ENCODE results near the gene TMEM132D. TPM values are rescaled to one million over a fixed set of nuclear protein-coding genes. Genes with fewer than 3 reads are reported as not detected.
A peak's percentile ranks its signal among the peaks of the same experiment; 100 is the strongest.

Gene TMEM132D
- total RNA-seq, 2 donors from 2014 or later, result not detected

DNA sequence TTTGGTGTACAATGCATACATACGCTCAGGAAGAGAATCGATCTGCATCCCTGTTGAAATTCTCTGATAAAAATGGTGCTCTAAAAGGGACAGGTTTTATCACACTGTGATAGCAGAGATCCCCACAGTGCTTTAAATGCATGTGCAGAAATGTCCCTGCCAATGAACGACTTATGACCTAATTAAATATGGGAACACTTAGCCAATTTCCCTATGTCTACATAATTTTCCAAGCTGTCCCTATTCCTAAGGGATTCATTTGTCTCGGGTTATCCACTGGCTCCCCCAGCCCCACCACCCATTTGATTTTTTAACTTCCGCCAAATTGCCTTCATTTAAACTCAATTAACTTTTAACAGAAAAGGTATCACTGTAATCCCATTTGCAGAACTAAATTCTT, 284.6 kb downstream of the TMEM132D start:
- H3K36me3 Mint-ChIP-seq, result no peaks in the 10 kb centered on the region
- H3K4me1 Mint-ChIP-seq (ENCODE audit: low read depth in 2 of 2), result no peaks in the 10 kb centered on the region
- ATAC-seq (no peak), DNase-seq (ENCODE audit: low spot score) (no peak)
- H3K4me3 Mint-ChIP-seq, result no peak overlapping the region
- H3K27ac Mint-ChIP-seq, result no peak overlapping the region
- H3K9me3 Mint-ChIP-seq, result peaks cover 15% of the 10 kb centered on the region
- peaks cover 0 to 2% of the 10 kb centered on the region in 2 donors for H3K27me3 Mint-ChIP-seq

DNA sequence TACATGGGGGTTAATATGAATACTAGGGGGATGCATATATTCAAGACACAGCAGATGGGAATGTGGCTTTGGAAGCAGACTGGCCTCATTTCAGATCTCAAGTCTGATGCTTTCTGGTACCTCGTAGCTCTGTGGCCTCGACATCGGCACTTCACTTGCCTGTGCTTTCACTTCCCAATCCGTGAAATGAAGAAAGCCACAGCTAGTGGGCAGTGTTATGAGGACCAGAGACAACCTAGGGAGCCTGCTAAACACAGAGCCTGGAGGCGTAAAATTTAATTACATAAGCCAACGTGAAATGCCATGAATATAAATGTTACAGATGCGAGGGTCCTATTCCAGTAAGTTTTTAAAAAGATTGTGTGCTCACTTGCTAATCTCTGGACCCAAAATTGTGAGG, 286.0 kb downstream of the TMEM132D start:
- Mint-ChIP-seq H3K4me3 (no peak overlapping the region), H3K4me1 (ENCODE audit: low read depth in 2 of 2) (no peaks in the 10 kb centered on the region), H3K36me3 (no peaks in the 10 kb centered on the region), H3K9me3 (peaks cover 15% of the 10 kb centered on the region), H3K27me3 (peaks cover 0 to 2% of the 10 kb centered on the region in 2 donors), H3K27ac (no peak overlapping the region)
- DNase-seq (ENCODE audit: low spot score) (no peak), ATAC-seq (no peak)

DNA sequence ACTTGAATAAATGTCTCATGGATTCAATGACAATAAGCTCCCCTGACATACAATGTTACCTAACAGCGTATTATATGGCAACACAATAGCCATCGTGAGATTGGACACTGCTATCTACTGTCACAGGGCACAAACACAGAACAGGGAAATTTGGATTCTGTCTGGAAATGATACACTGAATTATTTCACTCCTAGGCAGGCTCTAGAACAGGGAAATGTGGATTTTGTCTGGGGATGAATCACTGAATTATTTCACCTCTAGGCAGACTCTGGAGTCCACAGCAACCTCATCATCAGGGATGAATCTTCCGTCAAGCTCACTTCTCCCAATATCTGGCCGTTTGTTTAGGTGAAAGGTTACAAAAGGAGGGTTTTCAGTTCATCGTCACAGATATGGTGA, 288.8 kb downstream of the TMEM132D start:
- Mint-ChIP-seq H3K4me1 (ENCODE audit: low read depth in 2 of 2) (no peaks in the 10 kb centered on the region), H3K9me3 (peaks cover 5% of the 10 kb centered on the region), H3K27ac (no peak overlapping the region), H3K36me3 (no peaks in the 10 kb centered on the region), H3K27me3 (peaks cover 0 to 2% of the 10 kb centered on the region in 2 donors), H3K4me3 (no peak overlapping the region)
- ATAC-seq, result no peak
- DNase-seq (ENCODE audit: low spot score), result no peak

DNA sequence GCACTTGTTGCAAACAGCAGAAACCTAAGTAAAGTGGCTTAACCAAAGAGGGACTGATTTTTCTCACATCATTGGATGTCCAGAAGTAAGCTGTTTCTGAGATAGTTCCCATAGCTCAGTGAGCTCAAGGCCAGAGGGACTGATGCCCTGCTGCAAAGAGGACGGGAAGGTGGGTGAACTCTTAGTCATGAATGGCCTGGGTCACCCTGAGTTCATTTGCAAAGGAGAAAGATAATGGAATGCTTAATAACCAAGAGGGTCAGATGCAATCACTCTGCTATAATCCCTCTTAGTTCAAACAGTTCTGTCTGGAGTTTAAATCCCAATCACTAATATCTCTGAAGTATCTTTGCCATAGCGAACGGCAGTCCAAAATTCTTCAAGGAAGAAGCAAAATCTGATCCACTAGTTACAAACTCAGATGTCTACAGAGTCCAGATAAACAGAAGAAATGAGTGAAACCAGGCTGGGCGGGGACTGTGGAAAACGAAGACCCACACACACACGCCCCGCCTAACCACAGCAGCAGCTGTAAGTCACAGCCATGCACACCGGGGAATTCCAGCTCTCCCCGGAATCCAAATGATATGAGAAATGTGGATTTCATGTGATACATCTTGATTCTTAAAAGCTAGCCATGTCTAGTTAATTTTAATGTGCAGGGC, 289.5 kb downstream of the TMEM132D start:
- no peak overlapping the region for H3K4me3 Mint-ChIP-seq
- H3K27ac Mint-ChIP-seq, result no peak overlapping the region
- no peaks in the 10 kb centered on the region for H3K4me1 Mint-ChIP-seq (ENCODE audit: low read depth in 2 of 2)
- peaks cover 5% of the 10 kb centered on the region for H3K9me3 Mint-ChIP-seq
- no peaks in the 10 kb centered on the region for H3K36me3 Mint-ChIP-seq
- DNase-seq (ENCODE audit: low spot score) (no peak), ATAC-seq (no peak)
- peaks cover 0 to 2% of the 10 kb centered on the region in 2 donors for H3K27me3 Mint-ChIP-seq

DNA sequence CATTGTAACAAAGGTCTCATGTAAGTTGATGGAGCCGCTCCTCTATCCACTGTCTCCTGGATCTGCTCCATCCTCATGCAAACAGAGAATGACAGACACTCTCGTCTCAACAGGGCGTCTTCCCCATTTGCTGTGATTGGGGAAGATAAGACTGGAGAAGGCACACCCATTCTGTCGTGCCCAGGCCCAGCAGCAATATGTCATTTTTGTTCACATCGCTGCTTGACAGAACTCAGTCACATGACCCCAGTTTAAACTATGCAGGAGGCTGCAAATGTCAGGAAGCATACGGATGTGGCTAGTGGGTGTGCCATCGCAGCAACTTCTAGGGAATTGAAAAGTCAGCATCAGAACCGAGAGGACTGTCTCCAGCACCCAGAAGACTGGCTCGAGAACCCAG, 290.5 kb downstream of the TMEM132D start:
- peaks cover 0 to 2% of the 10 kb centered on the region in 2 donors for H3K27me3 Mint-ChIP-seq
- no peaks in the 10 kb centered on the region for H3K4me1 Mint-ChIP-seq (ENCODE audit: low read depth in 2 of 2)
- no peak for ATAC-seq
- no peaks in the 10 kb centered on the region for H3K36me3 Mint-ChIP-seq
- H3K9me3 Mint-ChIP-seq, result peaks cover 5% of the 10 kb centered on the region
- no peak overlapping the region for H3K4me3 Mint-ChIP-seq
- no peak for DNase-seq (ENCODE audit: low spot score)
- H3K27ac Mint-ChIP-seq, result no peak overlapping the region

DNA sequence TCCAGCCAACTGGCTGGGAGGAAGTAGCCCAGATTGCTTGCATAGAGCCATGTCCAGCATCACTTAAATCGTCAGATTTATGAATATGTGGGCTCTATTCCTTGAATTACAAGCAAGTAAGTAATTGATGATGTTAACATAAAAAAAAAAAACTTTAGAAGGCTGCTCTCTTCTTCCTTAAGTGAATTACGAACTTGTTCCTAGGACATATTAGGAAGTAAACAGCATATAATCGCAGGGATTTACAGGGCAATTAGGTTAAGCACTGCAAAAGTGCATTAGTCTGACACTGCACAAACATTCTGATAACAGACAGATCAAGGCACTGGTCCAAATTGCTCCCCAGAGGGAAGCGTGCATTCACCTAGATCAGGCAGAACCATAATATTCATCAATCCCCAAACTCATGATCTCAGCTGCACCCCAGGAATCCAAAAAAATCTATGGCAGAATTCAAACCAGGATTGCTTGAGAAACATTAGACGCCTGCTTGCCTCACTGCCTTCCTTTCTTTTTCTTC, 293.2 kb downstream of the TMEM132D start:
- Mint-ChIP-seq H3K9me3 (no peaks in the 10 kb centered on the region), H3K27ac (no peak overlapping the region), H3K36me3 (no peaks in the 10 kb centered on the region), H3K27me3 (no peaks in the 10 kb centered on the region), H3K4me3 (no peak overlapping the region), H3K4me1 (ENCODE audit: low read depth in 2 of 2) (no peaks in the 10 kb centered on the region)
- DNase-seq (ENCODE audit: low spot score), result no peak
- ATAC-seq, result no peak

DNA sequence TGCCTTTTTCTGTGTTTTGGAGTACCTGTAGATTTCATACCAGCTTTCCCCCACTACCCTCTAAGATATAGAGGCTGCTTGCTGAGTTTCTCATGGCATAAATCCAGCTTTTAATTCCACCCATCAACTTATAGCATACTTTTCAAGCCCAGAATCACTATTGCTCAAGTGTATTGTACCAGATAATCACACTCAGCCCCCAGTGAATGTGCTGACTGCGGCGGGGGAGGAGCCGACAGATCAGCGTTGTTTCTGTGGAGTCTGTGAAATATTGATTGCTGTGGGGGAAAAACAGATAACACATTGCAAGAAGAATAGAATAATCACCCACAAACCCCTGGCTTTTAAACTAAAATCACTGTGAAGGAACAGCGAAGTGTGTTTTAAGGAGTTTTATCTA, 296.1 kb downstream of the TMEM132D start:
- Mint-ChIP-seq H3K27me3 (peaks cover 0 to 10% of the 10 kb centered on the region in 2 donors), H3K9me3 (no peaks in the 10 kb centered on the region), H3K4me3 (no peak overlapping the region), H3K36me3 (no peaks in the 10 kb centered on the region), H3K27ac (no peak overlapping the region), H3K4me1 (ENCODE audit: low read depth in 2 of 2) (no peaks in the 10 kb centered on the region)
- DNase-seq (ENCODE audit: low spot score) (no peak), ATAC-seq (no peak)

DNA sequence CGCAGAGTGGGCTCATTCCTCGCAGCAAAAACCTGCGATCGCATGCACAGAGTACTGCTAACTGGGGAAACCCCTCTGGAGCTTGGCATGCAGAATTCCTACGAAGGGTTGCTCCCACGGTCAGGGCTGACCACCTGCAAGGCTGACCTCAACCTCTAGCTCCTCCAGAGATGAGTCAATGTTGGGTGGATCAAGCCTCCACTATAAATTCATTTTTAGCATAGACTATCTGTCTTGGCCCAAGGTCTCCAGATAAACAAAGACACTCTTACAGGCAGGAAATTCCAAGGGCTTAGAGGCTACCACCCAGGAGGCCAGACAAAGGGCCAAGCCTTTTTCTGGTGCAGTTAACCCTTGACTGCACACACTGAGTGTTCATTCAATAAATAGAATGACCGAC, 296.5 kb downstream of the TMEM132D start:
- Mint-ChIP-seq H3K9me3 (no peaks in the 10 kb centered on the region), H3K36me3 (no peaks in the 10 kb centered on the region), H3K27me3 (peaks cover 0 to 10% of the 10 kb centered on the region in 2 donors), H3K4me1 (ENCODE audit: low read depth in 2 of 2) (no peaks in the 10 kb centered on the region), H3K4me3 (no peak overlapping the region), H3K27ac (no peak overlapping the region)
- DNase-seq (ENCODE audit: low spot score) (no peak), ATAC-seq (no peak)

DNA sequence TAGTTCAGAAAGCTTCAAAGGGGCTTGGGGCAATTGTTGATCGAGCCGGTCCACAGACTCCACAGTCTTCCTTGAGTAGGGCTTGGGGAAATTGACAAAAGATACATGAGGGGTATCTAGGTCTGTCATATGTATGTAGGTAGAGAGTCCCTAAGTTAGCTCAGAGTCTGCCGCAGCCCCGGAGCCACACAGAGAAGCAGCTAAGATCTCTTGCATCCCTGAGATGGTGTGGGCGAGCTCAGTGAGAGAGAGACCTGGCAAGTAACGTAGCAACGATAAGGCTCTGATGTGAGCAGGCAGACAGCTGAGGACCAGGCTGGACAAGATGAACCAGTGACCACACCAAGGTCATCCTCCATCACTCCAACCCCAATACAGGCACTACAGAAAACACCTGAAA, 297.6 kb downstream of the TMEM132D start:
- Mint-ChIP-seq H3K27ac (no peak overlapping the region), H3K4me1 (ENCODE audit: low read depth in 2 of 2) (no peaks in the 10 kb centered on the region), H3K9me3 (no peaks in the 10 kb centered on the region), H3K4me3 (no peak overlapping the region), H3K36me3 (no peaks in the 10 kb centered on the region), H3K27me3 (peaks cover 0 to 10% of the 10 kb centered on the region in 2 donors)
- DNase-seq (ENCODE audit: low spot score) (no peak), ATAC-seq (peak in 1 of 2 donors; percentile 28)

DNA sequence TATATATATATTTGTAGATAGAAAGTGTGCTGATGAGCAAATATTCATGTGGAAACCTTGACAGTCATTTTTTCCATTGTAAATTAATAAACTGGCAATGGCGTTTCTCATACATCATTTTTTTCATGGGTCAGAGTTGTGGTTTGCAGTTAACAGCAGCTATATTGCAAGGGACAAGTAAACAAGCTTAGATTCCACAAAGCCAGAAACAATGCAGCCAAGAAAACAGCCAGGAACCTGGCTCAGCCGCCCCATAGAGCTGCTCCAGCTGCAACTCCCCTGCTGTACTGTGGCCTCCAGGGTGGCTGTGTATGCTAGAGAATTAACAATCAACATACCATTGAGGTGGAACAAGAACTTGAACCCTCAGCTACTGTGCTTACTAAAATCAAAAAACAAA, 298.2 kb downstream of the TMEM132D start:
- ATAC-seq (no peak), DNase-seq (ENCODE audit: low spot score) (no peak)
- no peaks in the 10 kb centered on the region for H3K4me1 Mint-ChIP-seq (ENCODE audit: low read depth in 2 of 2)

DNA sequence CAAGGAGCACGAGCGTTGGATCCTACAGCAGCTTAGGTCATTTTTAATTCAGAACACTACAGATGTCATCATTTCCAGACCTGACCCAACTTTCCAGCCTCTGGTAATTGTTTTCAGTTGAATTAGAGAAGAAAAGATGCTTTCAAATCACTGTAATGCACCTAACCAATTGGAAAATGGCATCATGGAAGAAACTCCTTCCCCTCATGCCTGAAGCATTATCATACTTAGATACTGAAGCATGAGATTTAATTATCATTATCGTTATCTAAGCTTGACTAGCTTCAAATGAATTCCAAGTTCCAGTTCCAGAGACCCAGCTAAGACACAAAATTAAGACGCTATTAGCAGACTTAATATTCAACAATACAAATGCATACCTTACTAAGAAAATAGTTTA, 299.3 kb downstream of the TMEM132D start:
- peaks cover 0 to 10% of the 10 kb centered on the region in 2 donors for H3K27me3 Mint-ChIP-seq
- H3K4me3 Mint-ChIP-seq, result no peak overlapping the region
- no peaks in the 10 kb centered on the region for H3K36me3 Mint-ChIP-seq
- no peaks in the 10 kb centered on the region for H3K4me1 Mint-ChIP-seq (ENCODE audit: low read depth in 2 of 2)
- no peak overlapping the region for H3K27ac Mint-ChIP-seq
- DNase-seq (ENCODE audit: low spot score) (no peak), ATAC-seq (no peak)
- H3K9me3 Mint-ChIP-seq, result no peaks in the 10 kb centered on the region

More for the DNA sequence above, 298.2 kb downstream of the TMEM132D start:
- Mint-ChIP-seq H3K4me3 (no peak overlapping the region), H3K9me3 (no peaks in the 10 kb centered on the region), H3K27ac (no peak overlapping the region), H3K27me3 (peaks cover 0 to 10% of the 10 kb centered on the region in 2 donors), H3K36me3 (no peaks in the 10 kb centered on the region)

DNA sequence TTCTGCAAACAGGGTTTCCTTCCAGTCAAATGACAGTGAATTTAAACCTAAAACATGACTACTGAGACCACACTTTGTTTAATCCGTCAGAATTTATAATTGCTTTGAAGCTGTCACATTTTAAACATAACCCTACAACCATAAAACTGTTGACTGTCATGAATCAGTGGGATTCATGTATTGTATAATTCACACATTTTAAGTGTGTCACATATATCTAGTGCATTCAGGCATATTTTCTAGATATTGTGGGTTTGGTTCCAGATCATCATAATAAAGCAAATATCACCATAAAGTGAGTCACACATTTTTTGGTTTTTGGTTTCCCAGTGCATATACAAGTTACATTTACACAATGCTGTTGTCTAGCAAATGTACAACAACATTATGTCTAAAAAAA, 304.4 kb downstream of the TMEM132D start:
- Mint-ChIP-seq H3K27ac (no peak overlapping the region), H3K27me3 (peaks cover 0 to 27% of the 10 kb centered on the region in 2 donors), H3K4me3 (no peak overlapping the region), H3K9me3 (no peaks in the 10 kb centered on the region), H3K4me1 (ENCODE audit: low read depth in 2 of 2) (no peaks in the 10 kb centered on the region), H3K36me3 (no peaks in the 10 kb centered on the region)
- no peak for ATAC-seq
- DNase-seq (ENCODE audit: low spot score), result no peak

DNA sequence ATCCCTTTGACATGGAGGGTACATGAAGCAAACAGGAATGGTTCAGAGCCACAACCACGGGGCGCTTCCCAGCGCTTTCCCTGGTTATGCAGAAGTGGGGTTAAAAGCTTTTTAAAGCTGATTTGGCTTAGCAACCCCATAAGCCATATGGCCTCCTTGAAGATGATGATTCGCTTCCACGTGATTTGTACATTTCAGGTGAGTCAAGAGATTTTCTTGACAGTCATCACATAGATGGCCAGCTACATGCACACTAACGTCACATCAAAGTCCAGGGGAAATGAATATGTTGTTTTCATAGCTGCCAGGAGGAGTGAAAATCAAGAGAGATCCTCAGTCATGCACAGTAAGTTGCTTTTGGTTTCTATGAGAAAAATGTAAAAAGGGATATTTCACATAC, 309.7 kb downstream of the TMEM132D start:
- no peaks in the 10 kb centered on the region for H3K36me3 Mint-ChIP-seq
- ATAC-seq, result no peak
- no peak overlapping the region for H3K27ac Mint-ChIP-seq
- no peak overlapping the region for H3K4me3 Mint-ChIP-seq
- peaks cover 6 to 28% of the 10 kb centered on the region in 2 donors for H3K27me3 Mint-ChIP-seq
- H3K4me1 Mint-ChIP-seq (ENCODE audit: low read depth in 2 of 2), result no peaks in the 10 kb centered on the region
- H3K9me3 Mint-ChIP-seq, result no peaks in the 10 kb centered on the region
- DNase-seq (ENCODE audit: low spot score), result no peak

DNA sequence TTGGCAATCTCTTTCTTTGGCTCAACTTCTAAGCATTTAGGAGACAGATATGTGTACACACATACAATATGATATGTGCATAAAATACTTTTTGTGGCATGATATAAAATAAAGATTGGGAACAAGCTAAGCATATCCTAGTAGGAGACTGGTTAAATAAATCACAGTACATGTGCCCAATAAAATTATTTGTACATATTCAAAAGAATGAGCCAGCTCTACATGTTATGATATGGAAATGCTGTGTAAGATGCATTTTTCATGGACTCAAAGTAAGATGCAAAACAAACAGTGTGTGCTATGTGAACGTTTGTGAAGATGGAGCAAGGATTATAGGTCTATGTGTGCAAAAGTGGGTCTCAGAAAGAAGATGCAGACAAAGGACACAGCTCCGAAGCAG, 311.4 kb downstream of the TMEM132D start:
- Mint-ChIP-seq H3K27ac (no peak overlapping the region), H3K9me3 (no peaks in the 10 kb centered on the region), H3K4me3 (no peak overlapping the region), H3K4me1 (ENCODE audit: low read depth in 2 of 2) (no peaks in the 10 kb centered on the region), H3K36me3 (no peaks in the 10 kb centered on the region), H3K27me3 (peaks cover 6 to 18% of the 10 kb centered on the region in 2 donors)
- ATAC-seq, result no peak
- no peak for DNase-seq (ENCODE audit: low spot score)

DNA sequence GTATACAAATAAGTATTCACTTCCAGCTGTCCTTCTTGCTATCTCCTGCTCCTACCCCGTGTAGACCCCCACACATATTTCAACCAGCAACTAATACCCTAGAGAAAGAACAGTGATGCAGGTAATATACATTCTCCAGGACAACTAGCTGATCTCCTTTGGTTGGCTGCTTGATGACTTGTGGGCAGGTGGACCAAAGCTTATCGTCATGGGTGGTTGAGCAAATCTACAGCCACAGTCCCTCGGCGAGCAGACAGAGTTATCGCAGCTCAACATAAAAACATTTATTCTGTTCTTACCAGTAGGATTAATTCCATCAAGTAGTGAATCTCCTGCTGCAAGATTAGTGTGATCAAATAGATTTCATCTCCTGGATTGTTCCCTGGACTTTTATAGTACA, 314.3 kb downstream of the TMEM132D start:
- ATAC-seq (no peak), DNase-seq (ENCODE audit: low spot score) (no peak)
- no peaks in the 10 kb centered on the region for H3K9me3 Mint-ChIP-seq
- no peaks in the 10 kb centered on the region for H3K4me1 Mint-ChIP-seq (ENCODE audit: low read depth in 2 of 2)
- peaks cover 6 to 11% of the 10 kb centered on the region in 2 donors for H3K27me3 Mint-ChIP-seq
- H3K4me3 Mint-ChIP-seq, result no peak overlapping the region
- H3K36me3 Mint-ChIP-seq, result no peaks in the 10 kb centered on the region
- no peak overlapping the region for H3K27ac Mint-ChIP-seq

Measured in natural killer cell treated with Interleukin-12 subunit alpha and Interleukin-12 subunit beta and Interleukin-15 and Interleukin-18, amount 100 ng/mL, for 72 hours (primary cell).